Activated naive CD8-positive, alpha-beta T cell treated with anti-CD3 and anti-CD28 coated beads, Interleukin-2, amount 50 U/mL, for 24 hours (primary cell): ENCODE measurements around the gene ALG14.

Source experiments
- ATAC-seq: fragments of 150-1000 bp; cut with Tn5 transposase; one replicate; pipeline ENCODE4 v1.10.0; 2021
- DNase-seq: peaks from one replicate; pipeline ENCODE4 v3.0.0; 2021
- H3K27ac Mint-ChIP-seq: one replicate; pipeline ENCODE4 v1.8.0; 2021; ENCODE audit warnings: mild to moderate bottlenecking, mixed read lengths
- H3K27me3 Mint-ChIP-seq: one replicate; pipeline ENCODE4 v1.8.0; 2021; ENCODE audit warnings: mixed read lengths
- H3K36me3 Mint-ChIP-seq: one replicate; pipeline ENCODE4 v1.8.0; 2021; ENCODE audit warnings: low read depth, mixed read lengths
- H3K4me1 Mint-ChIP-seq: one replicate; pipeline ENCODE4 v1.8.0; 2021; ENCODE audit warnings: mixed read lengths
- H3K4me3 Mint-ChIP-seq: one replicate; pipeline ENCODE4 v1.8.0; 2021; ENCODE audit warnings: mild to moderate bottlenecking, moderate library complexity, mixed read lengths
- H3K9me3 Mint-ChIP-seq: one replicate; pipeline ENCODE4 v1.8.0; 2021; ENCODE audit warnings: mixed read lengths

The ALG14 gene

GRCh38 chr1:94961582-94961981 is 111.2 kb downstream of the ALG14 start:
- no peak for ATAC-seq
- Mint-ChIP-seq H3K27ac (no peak overlapping the region), H3K9me3 (no peaks in the 10 kb centered on the region), H3K4me3 (no peak overlapping the region), H3K4me1 (peaks cover 17% of the 10 kb centered on the region), H3K27me3 (no peaks in the 10 kb centered on the region), H3K36me3 (no peaks in the 10 kb centered on the region)
- DNase-seq, result no peak

- Mint-ChIP-seq H3K27me3 (no peaks in the 10 kb centered on the region), H3K4me3 (no peak overlapping the region), H3K4me1 (peaks cover 15% of the 10 kb centered on the region), H3K9me3 (no peaks in the 10 kb centered on the region), H3K27ac (no peak overlapping the region), H3K36me3 (no peaks in the 10 kb centered on the region)
- ATAC-seq, result no peak
- no peak for DNase-seq
Observed at GRCh38 chr1:94958081-94958480, 114.7 kb downstream of the ALG14 start.

- Mint-ChIP-seq H3K27ac (no peak overlapping the region), H3K9me3 (no peaks in the 10 kb centered on the region), H3K27me3 (no peaks in the 10 kb centered on the region), H3K4me1 (no peaks in the 10 kb centered on the region), H3K4me3 (no peak overlapping the region), H3K36me3 (no peaks in the 10 kb centered on the region)
- no peak for DNase-seq
- no peak for ATAC-seq
Observed at GRCh38 chr1:94955767-94956632, 116.8 kb downstream of the ALG14 start.

- H3K4me1 Mint-ChIP-seq, result no peaks in the 10 kb centered on the region
- ATAC-seq (no peak), DNase-seq (no peak)
- H3K36me3 Mint-ChIP-seq, result no peaks in the 10 kb centered on the region
- H3K9me3 Mint-ChIP-seq, result no peaks in the 10 kb centered on the region
- H3K4me3 Mint-ChIP-seq, result no peak overlapping the region
- no peaks in the 10 kb centered on the region for H3K27me3 Mint-ChIP-seq
- no peak overlapping the region for H3K27ac Mint-ChIP-seq
Observed at GRCh38 chr1:94954263-94955220, 118.2 kb downstream of the ALG14 start.

GRCh38 chr1:94953746-94954145 is 119.0 kb downstream of the ALG14 start:
- no peak for ATAC-seq
- Mint-ChIP-seq H3K4me3 (no peak overlapping the region), H3K27me3 (no peaks in the 10 kb centered on the region), H3K4me1 (no peaks in the 10 kb centered on the region), H3K9me3 (no peaks in the 10 kb centered on the region), H3K36me3 (no peaks in the 10 kb centered on the region), H3K27ac (no peak overlapping the region)
- no peak for DNase-seq

- Mint-ChIP-seq H3K4me3 (no peak overlapping the region), H3K27me3 (no peaks in the 10 kb centered on the region), H3K27ac (no peak overlapping the region), H3K36me3 (no peaks in the 10 kb centered on the region), H3K4me1 (no peaks in the 10 kb centered on the region), H3K9me3 (no peaks in the 10 kb centered on the region)
- DNase-seq (no peak), ATAC-seq (no peak)
Observed at GRCh38 chr1:94953107-94953506, 119.6 kb downstream of the ALG14 start.

- H3K27me3 Mint-ChIP-seq, result no peaks in the 10 kb centered on the region
- no peak for ATAC-seq
Observed at GRCh38 chr1:94952539-94952938, 120.2 kb downstream of the ALG14 start.

GRCh38 chr1:94951509-94952208 is 121.1 kb downstream of the ALG14 start:
- Mint-ChIP-seq H3K27me3 (no peaks in the 10 kb centered on the region), H3K27ac (no peak overlapping the region), H3K9me3 (no peaks in the 10 kb centered on the region), H3K4me1 (no peaks in the 10 kb centered on the region), H3K4me3 (no peak overlapping the region), H3K36me3 (no peaks in the 10 kb centered on the region)
- ATAC-seq (no peak), DNase-seq (no peak)

More at GRCh38 chr1:94952539-94952938, 120.2 kb downstream of the ALG14 start:
- Mint-ChIP-seq H3K36me3 (no peaks in the 10 kb centered on the region), H3K4me1 (no peaks in the 10 kb centered on the region), H3K27ac (no peak overlapping the region), H3K9me3 (no peaks in the 10 kb centered on the region), H3K4me3 (no peak overlapping the region)
- no peak for DNase-seq

- no peak for DNase-seq
- Mint-ChIP-seq H3K36me3 (no peaks in the 10 kb centered on the region), H3K9me3 (no peaks in the 10 kb centered on the region), H3K4me1 (no peaks in the 10 kb centered on the region), H3K4me3 (no peak overlapping the region), H3K27ac (no peak overlapping the region), H3K27me3 (no peaks in the 10 kb centered on the region)
- ATAC-seq, result no peak
Observed at GRCh38 chr1:94951046-94951445, 121.7 kb downstream of the ALG14 start.

GRCh38 chr1:94949681-94950661 is 122.8 kb downstream of the ALG14 start:
- no peak for ATAC-seq
- H3K36me3 Mint-ChIP-seq, result no peaks in the 10 kb centered on the region
- DNase-seq, result no peak
- H3K27me3 Mint-ChIP-seq, result no peaks in the 10 kb centered on the region
- H3K4me3 Mint-ChIP-seq, result no peak overlapping the region
- H3K9me3 Mint-ChIP-seq, result no peaks in the 10 kb centered on the region
- H3K27ac Mint-ChIP-seq, result no peak overlapping the region
- H3K4me1 Mint-ChIP-seq, result no peaks in the 10 kb centered on the region

- Mint-ChIP-seq H3K9me3 (no peaks in the 10 kb centered on the region), H3K27ac (no peak overlapping the region), H3K4me1 (no peaks in the 10 kb centered on the region), H3K27me3 (peaks cover 5% of the 10 kb centered on the region), H3K36me3 (no peaks in the 10 kb centered on the region), H3K4me3 (no peak overlapping the region)
- no peak for DNase-seq
- ATAC-seq, result no peak
Observed at GRCh38 chr1:94947437-94947836, 125.3 kb downstream of the ALG14 start.

GRCh38 chr1:94946886-94947285 is 125.9 kb downstream of the ALG14 start:
- DNase-seq, result no peak
- Mint-ChIP-seq H3K36me3 (no peaks in the 10 kb centered on the region), H3K4me3 (no peak overlapping the region), H3K27me3 (peaks cover 5% of the 10 kb centered on the region), H3K4me1 (no peaks in the 10 kb centered on the region), H3K27ac (no peak overlapping the region), H3K9me3 (no peaks in the 10 kb centered on the region)
- no peak for ATAC-seq

- no peaks in the 10 kb centered on the region for H3K4me1 Mint-ChIP-seq
- no peak for DNase-seq
- no peaks in the 10 kb centered on the region for H3K9me3 Mint-ChIP-seq
- H3K27me3 Mint-ChIP-seq, result peaks cover 5% of the 10 kb centered on the region
- no peak for ATAC-seq
- H3K4me3 Mint-ChIP-seq, result no peak overlapping the region
- H3K27ac Mint-ChIP-seq, result no peak overlapping the region
- H3K36me3 Mint-ChIP-seq, result no peaks in the 10 kb centered on the region
Observed at GRCh38 chr1:94942171-94943128, 130.3 kb downstream of the ALG14 start.
